HUES6 (cell line): ENCODE measurements around the gene TCP1.

Experiments used
- H3K27ac ChIP-seq: 2 replicates; pipeline ENCODE4 v1.7.0; 2013; ENCODE audit warnings: low read depth, mild to moderate bottlenecking, low read length, inconsistent platforms
- H3K27me3 ChIP-seq: 2 replicates; pipeline ENCODE4 v1.6.1; 2013; ENCODE audit warnings: low read length; ENCODE audit not compliant: control insufficient read depth, insufficient read depth
- H3K36me3 ChIP-seq: 2 replicates; pipeline ENCODE4 v1.6.1; 2013; ENCODE audit warnings: low read length; ENCODE audit not compliant: control insufficient read depth, insufficient read depth
- H3K4me1 ChIP-seq: 2 replicates; pipeline ENCODE4 v1.6.1; 2013; ENCODE audit warnings: low read length; ENCODE audit not compliant: control insufficient read depth, insufficient read depth
- H3K4me3 ChIP-seq: 2 replicates; pipeline ENCODE4 v1.5.1; 2013; ENCODE audit warnings: low read depth, low read length
- H3K9ac ChIP-seq: one replicate; pipeline ENCODE4 v1.6.1; 2013; ENCODE audit warnings: mild to moderate bottlenecking, low read length
- H3K9me3 ChIP-seq: 2 replicates; pipeline ENCODE4 v1.6.1; 2013; ENCODE audit warnings: low read depth, low read length; ENCODE audit not compliant: control insufficient read depth, insufficient read depth

TCP1 gene

DNA sequence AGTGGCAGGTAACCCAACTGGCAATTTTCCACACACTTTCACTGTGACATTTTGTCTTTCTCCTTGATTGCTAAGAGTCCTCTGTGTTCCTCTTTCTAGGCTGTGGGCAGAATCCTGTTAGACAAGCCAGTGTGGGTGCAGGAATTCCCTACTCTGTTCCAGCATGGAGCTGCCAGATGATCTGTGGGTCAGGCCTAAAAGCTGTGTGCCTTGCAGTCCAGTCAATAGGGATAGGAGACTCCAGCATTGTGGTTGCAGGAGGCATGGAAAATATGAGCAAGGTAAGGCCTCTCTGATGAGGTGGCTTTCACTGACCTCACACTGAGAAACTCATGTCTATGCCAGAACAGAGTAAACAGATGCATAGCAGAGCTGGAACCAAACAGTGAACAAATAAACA, 22.5 kb downstream of the TCP1 start:
- Histone ChIP-seq H3K9me3 (no peaks in the 10 kb centered on the region), H3K36me3 (peaks cover 87% of the 10 kb centered on the region)

DNA sequence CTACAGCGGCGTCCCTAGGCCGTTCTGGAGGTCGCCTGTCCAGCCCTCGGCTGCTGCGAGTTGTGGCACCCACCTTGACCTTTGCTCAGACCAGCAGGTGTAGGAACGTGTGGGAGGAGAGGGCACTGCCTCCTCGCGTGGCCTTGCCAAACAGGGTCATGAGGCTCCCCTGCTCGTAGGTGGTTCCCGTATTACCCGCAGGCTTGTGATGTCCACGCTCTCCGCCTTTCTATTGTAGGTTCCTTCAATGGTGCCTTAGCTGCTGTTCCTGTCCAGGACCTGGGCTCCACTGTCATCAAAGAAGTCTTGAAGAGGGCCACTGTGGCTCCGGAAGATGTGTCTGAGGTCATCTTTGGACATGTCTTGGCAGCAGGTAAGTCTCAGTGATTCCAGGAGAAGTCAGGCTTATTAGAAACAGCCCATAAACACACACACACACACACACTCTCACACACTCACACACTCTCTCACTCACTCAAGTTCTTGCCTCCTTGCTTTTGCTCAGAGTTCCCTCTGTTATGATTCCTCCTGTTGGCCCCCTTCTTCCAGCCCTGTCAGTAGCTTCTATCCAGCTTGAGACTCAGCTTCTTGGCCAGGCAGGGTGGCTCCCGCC, 26.6 kb downstream of the TCP1 start:
- Histone ChIP-seq H3K27ac (peak overlapping the region; percentile 98; the same call in 1 of the 2 replicates), H3K27me3 (no peaks in the 10 kb centered on the region), H3K4me1 (peaks cover 22% of the 10 kb centered on the region), H3K4me3 (peak overlapping the region; percentile 82), H3K9ac (peak overlapping the region; percentile 89), H3K9me3 (no peaks in the 10 kb centered on the region), H3K36me3 (peaks cover 57% of the 10 kb centered on the region)

More for the DNA sequence above, 22.5 kb downstream of the TCP1 start:
- Histone ChIP-seq H3K4me1 (peaks cover 5% of the 10 kb centered on the region; the same call in 1 of the 2 replicates), H3K4me3 (no peak overlapping the region), H3K27me3 (no peaks in the 10 kb centered on the region), H3K9ac (no peak overlapping the region), H3K27ac (no peak overlapping the region)

DNA sequence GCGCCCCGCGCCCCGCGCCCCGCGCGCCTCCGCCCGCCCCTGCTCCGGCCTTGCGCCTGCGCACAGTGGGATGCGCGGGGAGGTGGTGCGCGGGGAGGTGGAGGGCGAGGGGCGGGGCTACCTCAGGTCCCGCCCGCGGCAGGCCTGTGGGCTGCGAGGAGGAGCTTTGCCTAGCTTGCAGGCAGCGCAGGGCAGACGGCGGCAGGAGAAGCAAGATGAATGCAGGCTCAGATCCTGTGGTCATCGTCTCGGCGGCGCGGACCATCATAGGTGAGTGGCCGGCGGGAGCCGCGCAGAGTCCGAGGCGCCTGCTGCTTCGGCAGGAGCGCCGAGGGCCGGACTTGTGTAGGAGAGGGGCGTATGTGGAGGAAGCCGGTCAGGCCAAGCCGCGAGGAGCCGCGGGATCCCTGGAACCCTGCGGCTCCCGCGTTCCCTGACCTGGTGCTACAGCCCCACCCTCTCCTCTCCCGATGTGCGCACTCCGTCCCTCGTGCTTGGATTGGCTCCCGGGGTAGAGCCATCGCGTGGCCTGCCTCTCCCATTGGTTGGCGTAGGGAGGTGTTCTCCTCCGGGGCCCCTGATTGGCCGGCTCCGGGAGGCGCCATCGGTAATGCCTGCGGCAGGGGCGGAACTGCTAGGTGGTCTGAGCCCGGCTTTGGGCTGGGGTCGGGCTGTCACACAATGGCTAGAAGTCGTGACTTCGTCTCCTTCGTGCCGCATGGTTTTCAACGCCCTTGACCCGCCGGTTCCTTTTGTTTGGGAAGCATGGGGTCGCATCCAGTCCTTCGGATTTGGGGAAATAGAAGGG, 27.3 kb downstream of the TCP1 start, which contains the start of gene ACAT2:
TSS of gene ACAT2 (plus strand) at position 173 of the 808 bp plus-strand sequence. CDS start at position 216, 43 bp downstream.
- H3K36me3 ChIP-seq, result peaks cover 55% of the 10 kb centered on the region
- H3K27me3 ChIP-seq, result no peaks in the 10 kb centered on the region

DNA sequence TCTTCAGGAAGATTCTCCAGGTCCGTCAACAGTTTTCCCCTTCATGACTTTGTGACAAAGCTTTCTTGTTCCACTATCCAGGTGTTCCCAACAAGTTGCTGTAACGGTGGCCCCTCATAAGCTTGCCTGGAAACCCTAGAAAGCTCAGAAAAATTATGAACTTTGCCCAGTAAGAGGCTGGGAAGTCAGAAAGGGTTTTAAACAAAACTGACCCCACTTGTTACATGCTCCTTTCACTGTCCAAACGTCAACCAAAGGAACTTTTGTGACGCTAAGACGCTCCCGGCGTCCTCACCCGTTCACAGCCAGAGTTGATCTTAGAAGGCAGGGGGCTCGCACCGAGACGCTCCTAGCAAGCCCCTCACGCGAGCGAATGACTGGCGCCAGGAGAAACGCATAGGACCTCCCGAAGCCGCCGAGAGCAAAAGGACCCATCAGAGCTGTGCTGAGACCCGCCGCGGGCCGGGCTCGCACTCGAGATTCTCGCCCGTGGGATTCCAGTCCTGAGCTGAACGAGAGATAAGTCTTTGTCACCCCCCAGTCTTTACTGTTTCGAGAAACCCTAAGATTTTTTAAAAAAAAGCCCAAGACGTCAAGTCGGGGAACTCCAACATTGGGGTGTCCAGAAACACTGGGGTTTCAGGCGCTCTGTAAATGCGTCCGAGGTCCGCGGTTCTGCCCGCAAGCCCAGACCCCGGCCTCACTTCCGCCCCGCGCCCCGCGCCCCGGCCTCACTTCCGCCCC, 28.1 kb downstream of the TCP1 start:
- Histone ChIP-seq H3K36me3 (peaks cover 55% of the 10 kb centered on the region), H3K4me3 (peak overlapping the region; percentile 82)

More for the DNA sequence above, 27.3 kb downstream of the TCP1 start, which contains the start of gene ACAT2:
- Histone ChIP-seq H3K9ac (peak within 1 kb of the TSS; percentile 91), H3K9me3 (no peaks in the 10 kb centered on the region), H3K27ac (peak within 1 kb of the TSS; percentile 98), H3K4me3 (peak within 1 kb of the TSS; percentile 82), H3K4me1 (peaks cover 22% of the 10 kb centered on the region)

GRCh38 chr6:159760602-159761057, 28.8 kb downstream of the TCP1 start:
- Histone ChIP-seq H3K4me3 (peak overlapping the region; percentile 82), H3K4me1 (peaks cover 22% of the 10 kb centered on the region), H3K36me3 (peaks cover 55% of the 10 kb centered on the region), H3K9me3 (no peaks in the 10 kb centered on the region), H3K27me3 (no peaks in the 10 kb centered on the region), H3K27ac (peak overlapping the region; percentile 98), H3K9ac (peak overlapping the region; percentile 91)

More for the DNA sequence above, 28.1 kb downstream of the TCP1 start:
- Histone ChIP-seq H3K9me3 (no peaks in the 10 kb centered on the region), H3K4me1 (peaks cover 22% of the 10 kb centered on the region), H3K27ac (peak overlapping the region; percentile 98), H3K9ac (peak overlapping the region; percentile 91), H3K27me3 (no peaks in the 10 kb centered on the region)

DNA sequence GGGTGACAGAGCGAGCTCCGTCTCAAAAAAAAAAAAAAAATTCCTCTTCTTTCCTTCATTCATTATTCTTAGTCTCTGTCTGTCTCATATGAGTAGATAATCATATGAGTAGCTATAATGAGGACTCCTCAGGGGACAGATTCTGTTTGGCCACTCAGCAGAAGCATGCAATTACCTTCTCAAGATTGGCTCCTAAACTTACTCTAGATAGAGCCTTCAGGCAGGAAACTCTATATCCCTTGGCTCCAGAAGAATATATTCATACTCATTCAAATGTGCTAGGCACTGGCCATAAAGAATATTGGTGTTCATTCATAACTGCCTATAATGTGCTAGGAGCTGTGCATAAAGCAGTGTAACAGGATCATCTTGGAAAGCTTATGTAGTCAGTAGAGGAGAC, 29.8 kb downstream of the TCP1 start:
- Histone ChIP-seq H3K36me3 (peaks cover 55% of the 10 kb centered on the region), H3K27me3 (no peaks in the 10 kb centered on the region)

GRCh38 chr6:159758031-159759001, 31.1 kb downstream of the TCP1 start:
- Histone ChIP-seq H3K27ac (no peak overlapping the region; the same call in 1 of the 2 replicates), H3K36me3 (peaks cover 59% of the 10 kb centered on the region), H3K9ac (no peak overlapping the region), H3K4me3 (no peak overlapping the region), H3K27me3 (no peaks in the 10 kb centered on the region), H3K4me1 (peaks cover 22% of the 10 kb centered on the region), H3K9me3 (no peaks in the 10 kb centered on the region)

More for the DNA sequence above, 29.8 kb downstream of the TCP1 start:
- Histone ChIP-seq H3K4me1 (peaks cover 22% of the 10 kb centered on the region), H3K9me3 (no peaks in the 10 kb centered on the region), H3K4me3 (peak overlapping the region; percentile 6; the same call in 1 of the 2 replicates), H3K9ac (no peak overlapping the region), H3K27ac (peak overlapping the region; percentile 46)

- Histone ChIP-seq H3K9me3 (no peaks in the 10 kb centered on the region), H3K27me3 (no peaks in the 10 kb centered on the region), H3K27ac (no peak overlapping the region), H3K4me3 (no peak overlapping the region), H3K36me3 (peaks cover 71% of the 10 kb centered on the region), H3K4me1 (peaks cover 17% of the 10 kb centered on the region), H3K9ac (no peak overlapping the region)
Measured at GRCh38 chr6:159756508-159756907, 32.9 kb downstream of the TCP1 start.

GRCh38 chr6:159754959-159755914, 34.2 kb downstream of the TCP1 start:
- H3K9me3 ChIP-seq, result no peaks in the 10 kb centered on the region
- no peak overlapping the region for H3K27ac ChIP-seq
- no peak overlapping the region for H3K4me3 ChIP-seq
- peaks cover 8% of the 10 kb centered on the region; the same call in 1 of the 2 replicates for H3K4me1 ChIP-seq
- no peak overlapping the region for H3K9ac ChIP-seq
- H3K27me3 ChIP-seq, result no peaks in the 10 kb centered on the region
- peaks cover 84% of the 10 kb centered on the region for H3K36me3 ChIP-seq
